ENCODE measurements around the gene ATM.

Gene ATM

DNA sequence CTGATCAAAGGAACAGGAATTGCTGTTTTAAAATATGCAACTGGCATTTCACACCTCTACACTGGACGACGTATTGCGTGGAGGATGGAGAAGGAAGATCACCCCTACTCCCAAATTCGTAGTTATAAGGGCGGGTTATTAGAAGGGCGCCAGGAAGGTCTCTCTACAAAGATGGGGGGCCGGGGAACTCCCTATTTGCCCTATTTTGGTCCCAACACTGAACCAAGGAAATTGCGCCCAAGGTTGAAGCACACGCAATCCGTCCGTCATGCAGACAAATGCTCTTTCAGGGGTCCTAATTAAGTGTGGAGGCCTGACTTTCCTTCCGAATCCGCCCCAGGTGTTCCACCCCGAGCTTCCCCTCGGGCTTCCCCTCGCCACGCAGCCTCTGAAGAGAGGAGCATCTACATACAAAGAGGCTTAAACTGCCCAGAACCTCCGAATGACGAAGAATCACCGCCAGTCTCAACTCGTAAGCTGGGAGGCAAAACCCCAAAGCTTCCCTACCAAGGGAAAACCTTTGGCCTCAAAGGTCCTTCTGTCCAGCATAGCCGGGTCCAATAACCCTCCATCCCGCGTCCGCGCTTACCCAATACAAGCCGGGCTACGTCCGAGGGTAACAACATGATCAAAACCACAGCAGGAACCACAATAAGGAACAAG is 825 bp upstream of the ATM start:
- peak overlapping the region; percentile 77 for H3K4me2 ChIP-seq (ENCODE audit: low read depth, low read length, poor library complexity, severe bottlenecking)
- TF ChIP-seq, protein P1, sequence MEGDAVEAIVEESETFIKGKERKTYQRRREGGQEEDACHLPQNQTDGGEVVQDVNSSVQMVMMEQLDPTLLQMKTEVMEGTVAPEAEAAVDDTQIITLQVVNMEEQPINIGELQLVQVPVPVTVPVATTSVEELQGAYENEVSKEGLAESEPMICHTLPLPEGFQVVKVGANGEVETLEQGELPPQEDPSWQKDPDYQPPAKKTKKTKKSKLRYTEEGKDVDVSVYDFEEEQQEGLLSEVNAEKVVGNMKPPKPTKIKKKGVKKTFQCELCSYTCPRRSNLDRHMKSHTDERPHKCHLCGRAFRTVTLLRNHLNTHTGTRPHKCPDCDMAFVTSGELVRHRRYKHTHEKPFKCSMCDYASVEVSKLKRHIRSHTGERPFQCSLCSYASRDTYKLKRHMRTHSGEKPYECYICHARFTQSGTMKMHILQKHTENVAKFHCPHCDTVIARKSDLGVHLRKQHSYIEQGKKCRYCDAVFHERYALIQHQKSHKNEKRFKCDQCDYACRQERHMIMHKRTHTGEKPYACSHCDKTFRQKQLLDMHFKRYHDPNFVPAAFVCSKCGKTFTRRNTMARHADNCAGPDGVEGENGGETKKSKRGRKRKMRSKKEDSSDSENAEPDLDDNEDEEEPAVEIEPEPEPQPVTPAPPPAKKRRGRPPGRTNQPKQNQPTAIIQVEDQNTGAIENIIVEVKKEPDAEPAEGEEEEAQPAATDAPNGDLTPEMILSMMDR (conservative IDR thresholded peaks at IDR 0.05; ENCODE audit: low read length) = no peak
- TF ChIP-seq EZH2phosphoT487 (IDR thresholded peaks at IDR 0.05; ENCODE audit: borderline replicate concordance) = no peak
- peak overlapping the region; percentile 94 for H3K9ac ChIP-seq (ENCODE audit: low read depth, low read length, poor library complexity, severe bottlenecking)
- H3K36me3 ChIP-seq (ENCODE audit: insufficient read depth, low read length) = no peaks in the 10 kb centered on the region
- H4K20me1 ChIP-seq (ENCODE audit: insufficient read depth, low read length, poor library complexity, severe bottlenecking) = peaks cover 62% of the 10 kb centered on the region
- peak overlapping the region; percentile 89 for H2AFZ ChIP-seq (ENCODE audit: low read length)
- no peaks in the 10 kb centered on the region for H3F3A ChIP-seq (ENCODE audit: low read depth)
- H3K4me1 ChIP-seq (ENCODE audit: insufficient read depth, low read length, poor library complexity, severe bottlenecking) = peaks cover 64% of the 10 kb centered on the region
- peak overlapping the region; percentile 96 for H3K4me3 ChIP-seq (ENCODE audit: low read length, poor library complexity, severe bottlenecking)
- H3K79me2 ChIP-seq (ENCODE audit: insufficient read depth, low read length) = peaks cover 89% of the 10 kb centered on the region
- no peaks in the 10 kb centered on the region for H3K9me2 ChIP-seq (replicated peaks; ENCODE audit: low read depth, low read length)
- H3K27me3 ChIP-seq (ENCODE audit: insufficient read depth, low read length, poor library complexity, severe bottlenecking) = no peaks in the 10 kb centered on the region
- H3K9me3 ChIP-seq (ENCODE audit: insufficient read depth, low read depth, low read length) = no peaks in the 10 kb centered on the region

DNA sequence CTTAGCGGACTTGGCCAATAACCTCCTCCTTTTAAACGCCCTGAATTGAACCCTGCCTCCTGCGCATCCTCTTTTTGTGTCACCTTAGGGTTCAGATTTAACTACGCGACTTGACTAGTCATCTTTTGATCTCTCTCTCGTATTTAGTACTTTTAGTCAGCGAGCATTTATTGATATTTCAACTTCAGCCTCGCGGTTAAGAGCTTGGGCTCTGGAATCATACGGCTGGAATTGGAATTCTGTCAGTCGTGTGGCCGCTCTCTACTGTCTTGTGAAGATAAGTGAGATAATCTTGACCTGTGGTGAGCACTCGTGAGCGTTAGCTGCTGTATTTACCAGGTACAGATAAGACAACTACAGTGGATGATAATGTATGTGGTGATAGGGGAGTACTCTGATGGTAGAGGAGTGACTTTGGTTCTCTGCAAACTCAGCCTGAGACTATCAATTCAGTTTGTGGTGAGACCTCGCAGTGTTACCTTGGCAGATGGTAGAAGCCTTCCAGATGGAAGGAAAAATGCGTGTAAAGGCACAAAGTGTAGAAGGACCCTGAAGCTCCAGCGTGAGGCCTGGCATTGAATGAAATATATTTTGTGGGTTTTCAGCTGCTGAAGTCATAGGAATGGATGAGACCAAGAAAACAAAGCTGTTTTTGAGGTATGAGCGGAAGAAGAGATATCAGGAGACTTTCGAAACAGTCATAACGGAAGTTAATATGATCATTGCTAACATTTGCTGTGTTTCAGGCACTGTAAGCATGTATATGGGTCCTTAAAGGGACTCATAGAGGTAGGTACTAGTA is 682 bp downstream of the ATM start:
- peaks cover 49% of the 10 kb centered on the region for H4K20me1 ChIP-seq (ENCODE audit: insufficient read depth, low read length, poor library complexity, severe bottlenecking)
- peak overlapping the region; percentile 95 for H2AFZ ChIP-seq (ENCODE audit: low read length)
- H3K4me3 ChIP-seq (ENCODE audit: low read length, poor library complexity, severe bottlenecking) = peak overlapping the region; percentile 96
- no peaks in the 10 kb centered on the region for H3K27me3 ChIP-seq (ENCODE audit: insufficient read depth, low read length, poor library complexity, severe bottlenecking)
- no peaks in the 10 kb centered on the region for H3K9me2 ChIP-seq (replicated peaks; ENCODE audit: low read depth, low read length)
- H3K9me3 ChIP-seq (ENCODE audit: insufficient read depth, low read depth, low read length) = no peaks in the 10 kb centered on the region
- no peaks in the 10 kb centered on the region for H3F3A ChIP-seq (ENCODE audit: low read depth)
- H3K79me2 ChIP-seq (ENCODE audit: insufficient read depth, low read length) = peaks cover 74% of the 10 kb centered on the region
- peak overlapping the region; percentile 86 for H3K9ac ChIP-seq (ENCODE audit: low read depth, low read length, poor library complexity, severe bottlenecking)
- TF ChIP-seq, protein P1 (conservative IDR thresholded peaks at IDR 0.05; ENCODE audit: low read length) = no peak
- no peak for TF ChIP-seq EZH2phosphoT487 (IDR thresholded peaks at IDR 0.05; ENCODE audit: borderline replicate concordance)
- H3K36me3 ChIP-seq (ENCODE audit: insufficient read depth, low read length) = peaks cover 2% of the 10 kb centered on the region; the same call in 1 of the 2 replicates
- H3K4me2 ChIP-seq (ENCODE audit: low read depth, low read length, poor library complexity, severe bottlenecking) = peak overlapping the region; percentile 93
- H3K4me1 ChIP-seq (ENCODE audit: insufficient read depth, low read length, poor library complexity, severe bottlenecking) = peaks cover 54% of the 10 kb centered on the region

- Histone ChIP-seq H3K4me2 (ENCODE audit: low read depth, low read length, poor library complexity, severe bottlenecking) (peak overlapping the region; percentile 93), H4K20me1 (ENCODE audit: insufficient read depth, low read length, poor library complexity, severe bottlenecking) (peaks cover 44% of the 10 kb centered on the region), H3K9me2 (replicated peaks; ENCODE audit: low read depth, low read length) (no peaks in the 10 kb centered on the region), H3K27me3 (ENCODE audit: insufficient read depth, low read length, poor library complexity, severe bottlenecking) (no peaks in the 10 kb centered on the region), H3K9ac (ENCODE audit: low read depth, low read length, poor library complexity, severe bottlenecking) (peak overlapping the region; percentile 86), H3K36me3 (ENCODE audit: insufficient read depth, low read length) (peaks cover 8% of the 10 kb centered on the region; the same call in 1 of the 2 replicates), H3K4me1 (ENCODE audit: insufficient read depth, low read length, poor library complexity, severe bottlenecking) (peaks cover 46% of the 10 kb centered on the region), H3K9me3 (ENCODE audit: insufficient read depth, low read depth, low read length) (no peaks in the 10 kb centered on the region), H3K4me3 (ENCODE audit: low read length, poor library complexity, severe bottlenecking) (peak overlapping the region; percentile 96), H3F3A (ENCODE audit: low read depth) (no peaks in the 10 kb centered on the region), H3K79me2 (ENCODE audit: insufficient read depth, low read length) (peaks cover 65% of the 10 kb centered on the region), H2AFZ (ENCODE audit: low read length) (no peak overlapping the region)
- TF ChIP-seq EZH2phosphoT487 (IDR thresholded peaks at IDR 0.05; ENCODE audit: borderline replicate concordance) = no peak
- TF ChIP-seq, protein P1 (conservative IDR thresholded peaks at IDR 0.05; ENCODE audit: low read length) = no peak
Measured at GRCh38 chr11:108224366-108224765, 1.5 kb downstream of the ATM start.

Data from Loucy (cell line).